ENCODE results near the gene SNRNP48. TPM values are rescaled to one million over a fixed set of nuclear protein-coding genes. Genes with fewer than 3 reads are reported as not detected.

SNRNP48 gene
- total and polyA plus RNA-seq, 4 experiments from 2014 or later: 5.4 to 24.4 (median 17.5) TPM

DNA sequence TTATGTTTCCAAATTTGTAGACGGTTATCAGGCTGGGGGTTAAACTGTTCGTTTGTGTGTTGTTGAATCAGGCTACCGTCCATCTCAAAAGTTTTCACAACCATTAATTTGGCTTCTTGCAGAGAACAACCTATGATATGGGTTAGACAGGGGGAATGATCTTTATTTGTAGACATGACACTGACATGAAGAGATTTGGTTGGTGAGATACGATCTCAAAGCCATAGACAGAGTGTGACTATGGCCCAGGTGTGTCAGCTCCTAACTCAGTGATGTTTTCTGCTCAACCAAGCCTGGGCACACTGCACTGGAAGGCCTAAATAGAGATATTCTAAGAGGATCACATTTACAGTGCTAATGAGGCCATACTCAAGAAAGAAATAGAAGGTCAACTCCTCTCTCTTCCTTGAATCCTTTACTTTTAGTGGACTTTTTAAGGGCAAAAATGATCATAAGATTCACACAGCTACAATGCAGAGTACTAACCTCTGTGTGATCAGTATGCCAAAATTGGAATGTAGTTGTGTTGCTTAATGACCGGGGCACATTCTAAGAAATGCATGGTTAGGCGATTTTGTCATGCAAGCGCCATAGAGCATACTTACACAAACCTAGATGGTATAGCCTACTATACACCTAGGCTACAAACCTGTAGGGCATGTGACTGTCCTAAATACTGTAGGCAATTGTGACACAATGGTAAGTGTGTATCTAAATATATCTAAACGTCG, 17.6 kb upstream of the SNRNP48 start:
- POLR2A ChIA-PET (ENCODE audit: partially characterized antibody): no interaction called here
- no peaks in the 10 kb centered on the region for H3K36me3 Mint-ChIP-seq
- intact Hi-C loops (cut with micrococcal nuclease): no loop called here
- H3K27ac Mint-ChIP-seq: no peak overlapping the region
- no peak overlapping the region for H3K4me3 ChIP-seq (ENCODE audit: low read length in 2 of 2)
- CTCF ChIA-PET (ENCODE audit: partially characterized antibody): no interaction called here
- H3K9me3 ChIP-seq (ENCODE audit: control insufficient read depth in 1 of 2, low read length in 2 of 2): no peaks in the 10 kb centered on the region
- H3K4me3 Mint-ChIP-seq: no peak overlapping the region
- no peak for DNase-seq
- no peaks in the 10 kb centered on the region for H3K9me3 Mint-ChIP-seq
- no peaks in the 10 kb centered on the region for H3K4me1 Mint-ChIP-seq
- H3K27me3 Mint-ChIP-seq: peaks cover 13 to 19% of the 10 kb centered on the region in 2 donors
- no peaks in the 10 kb centered on the region for H3K4me1 ChIP-seq (ENCODE audit: insufficient read depth, low read length)
- H3K36me3 ChIP-seq (ENCODE audit: insufficient read depth, low read length): no peaks in the 10 kb centered on the region
- H3K27me3 ChIP-seq (ENCODE audit: insufficient read depth, low read length): no peaks in the 10 kb centered on the region
- no peak overlapping the region for H3K27ac ChIP-seq (ENCODE audit: low read depth, low read length)

DNA sequence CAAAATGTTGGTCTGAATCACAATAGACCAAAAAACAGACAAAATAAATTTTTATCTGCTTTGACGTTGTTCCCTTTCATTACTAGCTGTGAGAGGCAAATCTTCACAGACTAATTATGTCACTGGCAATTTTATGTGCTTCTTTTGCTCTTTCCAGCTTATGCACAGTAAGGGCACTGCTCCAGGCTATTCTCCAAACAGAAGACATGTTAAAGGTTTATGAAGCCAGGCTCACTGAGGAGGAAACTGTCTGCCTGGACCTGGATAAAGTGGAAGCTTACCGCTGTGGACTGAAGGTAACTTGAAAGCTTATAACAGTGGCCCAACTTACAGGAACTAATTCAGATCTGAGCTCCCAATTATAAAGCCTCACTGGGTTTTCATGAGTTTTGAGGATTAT, 15.5 kb upstream of the SNRNP48 start:
- intact Hi-C loops (cut with micrococcal nuclease): no loop called here
- H3K36me3 Mint-ChIP-seq: no peaks in the 10 kb centered on the region
- Histone ChIP-seq H3K9me3 (ENCODE audit: control insufficient read depth in 1 of 2, low read length in 2 of 2) (no peaks in the 10 kb centered on the region), H3K4me1 (ENCODE audit: insufficient read depth, low read length) (no peaks in the 10 kb centered on the region), H3K27ac (ENCODE audit: low read depth, low read length) (no peak overlapping the region), H3K4me3 (ENCODE audit: low read length in 2 of 2) (no peak overlapping the region), H3K36me3 (ENCODE audit: insufficient read depth, low read length) (no peaks in the 10 kb centered on the region), H3K27me3 (ENCODE audit: insufficient read depth, low read length) (peaks cover 6% of the 10 kb centered on the region)
- ChIA-PET CTCF (ENCODE audit: partially characterized antibody) (interaction anchor here (1.4 kb wide), 1 partner anchor 299 kb away, joined by 3 read pairs; no protein-coding TSS in a partner anchor), POLR2A (ENCODE audit: partially characterized antibody) (no interaction called here)
- DNase-seq: no peak
- no peaks in the 10 kb centered on the region for H3K9me3 Mint-ChIP-seq
- H3K27me3 Mint-ChIP-seq: peaks cover 6 to 17% of the 10 kb centered on the region in 2 donors
- no peaks in the 10 kb centered on the region for H3K4me1 Mint-ChIP-seq
- no peak overlapping the region for H3K4me3 Mint-ChIP-seq
- H3K27ac Mint-ChIP-seq: no peak overlapping the region

DNA sequence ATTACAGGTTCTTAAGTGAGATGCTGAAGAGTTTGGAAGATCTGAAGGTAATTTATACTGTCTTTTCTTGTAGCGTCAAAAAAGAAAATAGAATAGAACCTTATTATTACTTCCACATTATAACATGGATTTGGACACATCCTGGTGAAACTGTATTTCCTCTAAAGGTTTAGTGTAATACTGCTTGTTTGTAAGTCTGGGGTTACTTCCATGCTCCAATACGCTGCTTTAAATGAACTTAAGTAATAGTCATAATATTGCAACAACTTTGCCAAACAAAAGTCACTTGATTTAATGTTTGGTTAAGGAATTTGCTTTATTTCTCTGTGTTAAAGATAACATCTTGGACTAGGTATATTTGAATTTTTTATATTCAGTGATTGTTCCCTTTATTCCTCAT, 11.5 kb upstream of the SNRNP48 start:
- POLR2A ChIA-PET (ENCODE audit: partially characterized antibody): no interaction called here
- Mint-ChIP-seq H3K9me3 (no peaks in the 10 kb centered on the region), H3K4me1 (no peaks in the 10 kb centered on the region), H3K27ac (no peak overlapping the region), H3K27me3 (peaks cover 8 to 14% of the 10 kb centered on the region in 2 donors), H3K36me3 (no peaks in the 10 kb centered on the region), H3K4me3 (no peak overlapping the region)
- no peaks in the 10 kb centered on the region for H3K9me3 ChIP-seq (ENCODE audit: control insufficient read depth in 1 of 2, low read length in 2 of 2)
- H3K4me3 ChIP-seq (ENCODE audit: low read length in 2 of 2): no peak overlapping the region
- CTCF ChIA-PET (ENCODE audit: partially characterized antibody): no interaction called here
- intact Hi-C loops (cut with micrococcal nuclease): no loop called here
- DNase-seq: no peak
- no peak overlapping the region for H3K27ac ChIP-seq (ENCODE audit: low read depth, low read length)
- H3K4me1 ChIP-seq (ENCODE audit: insufficient read depth, low read length): no peaks in the 10 kb centered on the region
- peaks cover 11% of the 10 kb centered on the region for H3K27me3 ChIP-seq (ENCODE audit: insufficient read depth, low read length)
- no peaks in the 10 kb centered on the region for H3K36me3 ChIP-seq (ENCODE audit: insufficient read depth, low read length)

DNA sequence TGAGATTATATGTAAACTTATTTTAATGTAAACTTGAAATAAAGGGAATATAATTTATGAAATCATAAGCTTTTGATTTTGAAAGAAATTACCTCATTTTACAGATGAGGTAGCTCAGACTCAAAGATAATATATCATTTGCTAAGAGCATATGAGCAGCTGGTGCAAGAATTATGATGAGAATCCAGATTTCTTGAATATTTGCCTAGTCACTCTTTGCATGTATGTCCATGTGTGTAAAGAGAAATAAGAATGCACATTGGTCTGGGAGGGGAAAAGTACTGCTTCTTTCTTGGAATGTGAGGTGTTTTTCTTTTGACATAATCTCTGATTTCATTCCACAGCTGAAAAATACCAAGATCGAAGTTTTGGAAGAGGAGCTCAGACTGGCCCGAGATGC, 11.1 kb upstream of the SNRNP48 start:
- DNase-seq: no peak
- ChIA-PET POLR2A (ENCODE audit: partially characterized antibody) (no interaction called here), CTCF (ENCODE audit: partially characterized antibody) (no interaction called here)
- Mint-ChIP-seq H3K4me1 (no peaks in the 10 kb centered on the region), H3K36me3 (no peaks in the 10 kb centered on the region), H3K27ac (no peak overlapping the region), H3K9me3 (no peaks in the 10 kb centered on the region), H3K27me3 (peaks cover 8 to 14% of the 10 kb centered on the region in 2 donors), H3K4me3 (no peak overlapping the region)
- no peaks in the 10 kb centered on the region for H3K36me3 ChIP-seq (ENCODE audit: insufficient read depth, low read length)
- no peak overlapping the region for H3K4me3 ChIP-seq (ENCODE audit: low read length in 2 of 2)
- no peaks in the 10 kb centered on the region for H3K4me1 ChIP-seq (ENCODE audit: insufficient read depth, low read length)
- peaks cover 11% of the 10 kb centered on the region for H3K27me3 ChIP-seq (ENCODE audit: insufficient read depth, low read length)
- H3K27ac ChIP-seq (ENCODE audit: low read depth, low read length): no peak overlapping the region
- H3K9me3 ChIP-seq (ENCODE audit: control insufficient read depth in 1 of 2, low read length in 2 of 2): no peaks in the 10 kb centered on the region
- intact Hi-C loops (cut with micrococcal nuclease): no loop called here

DNA sequence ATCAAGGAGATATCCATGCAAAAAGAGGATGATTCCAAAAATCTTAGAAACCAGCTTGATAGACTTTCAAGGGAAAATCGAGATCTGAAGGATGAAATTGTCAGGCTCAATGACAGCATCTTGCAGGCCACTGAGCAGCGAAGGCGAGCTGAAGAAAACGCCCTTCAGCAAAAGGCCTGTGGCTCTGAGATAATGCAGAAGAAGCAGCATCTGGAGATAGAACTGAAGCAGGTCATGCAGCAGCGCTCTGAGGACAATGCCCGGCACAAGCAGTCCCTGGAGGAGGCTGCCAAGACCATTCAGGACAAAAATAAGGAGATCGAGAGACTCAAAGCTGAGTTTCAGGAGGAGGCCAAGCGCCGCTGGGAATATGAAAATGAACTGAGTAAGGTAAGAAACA, 10.1 kb upstream of the SNRNP48 start:
- Mint-ChIP-seq H3K27ac (no peak overlapping the region), H3K36me3 (no peaks in the 10 kb centered on the region), H3K4me3 (no peak overlapping the region), H3K27me3 (peaks cover 8 to 19% of the 10 kb centered on the region in 2 donors), H3K4me1 (peaks cover 0 to 3% (median 2%) of the 10 kb centered on the region in 4 donors), H3K9me3 (no peaks in the 10 kb centered on the region)
- no peaks in the 10 kb centered on the region for H3K9me3 ChIP-seq (ENCODE audit: control insufficient read depth in 1 of 2, low read length in 2 of 2)
- H3K4me1 ChIP-seq (ENCODE audit: insufficient read depth, low read length): no peaks in the 10 kb centered on the region
- CTCF ChIA-PET (ENCODE audit: partially characterized antibody): no interaction called here
- POLR2A ChIA-PET (ENCODE audit: partially characterized antibody): no interaction called here
- intact Hi-C loops (cut with micrococcal nuclease): no loop called here
- H3K27me3 ChIP-seq (ENCODE audit: insufficient read depth, low read length): peaks cover 11% of the 10 kb centered on the region
- H3K27ac ChIP-seq (ENCODE audit: low read depth, low read length): no peak overlapping the region
- no peak overlapping the region for H3K4me3 ChIP-seq (ENCODE audit: low read length in 2 of 2)
- no peaks in the 10 kb centered on the region for H3K36me3 ChIP-seq (ENCODE audit: insufficient read depth, low read length)
- no peak for DNase-seq

DNA sequence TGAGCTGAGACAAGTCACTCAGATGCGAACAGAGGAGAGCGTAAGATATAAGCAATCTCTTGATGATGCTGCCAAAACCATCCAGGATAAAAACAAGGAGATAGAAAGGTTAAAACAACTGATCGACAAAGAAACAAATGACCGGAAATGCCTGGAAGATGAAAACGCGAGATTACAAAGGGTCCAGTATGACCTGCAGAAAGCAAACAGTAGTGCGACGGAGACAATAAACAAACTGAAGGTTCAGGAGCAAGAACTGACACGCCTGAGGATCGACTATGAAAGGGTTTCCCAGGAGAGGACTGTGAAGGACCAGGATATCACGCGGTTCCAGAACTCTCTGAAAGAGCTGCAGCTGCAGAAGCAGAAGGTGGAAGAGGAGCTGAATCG, 9.5 kb upstream of the SNRNP48 start:
- ChIA-PET CTCF (ENCODE audit: partially characterized antibody) (interaction anchor here (1.5 kb wide), 1 partner anchor 9 kb away, joined by 6 read pairs; the partner anchor contains the start of gene SNRNP48), POLR2A (ENCODE audit: partially characterized antibody) (no interaction called here)
- Histone ChIP-seq H3K4me1 (ENCODE audit: insufficient read depth, low read length) (no peaks in the 10 kb centered on the region), H3K4me3 (ENCODE audit: low read length in 2 of 2) (no peak overlapping the region), H3K9me3 (ENCODE audit: control insufficient read depth in 1 of 2, low read length in 2 of 2) (no peaks in the 10 kb centered on the region), H3K27ac (ENCODE audit: low read depth, low read length) (no peak overlapping the region), H3K27me3 (ENCODE audit: insufficient read depth, low read length) (peaks cover 11% of the 10 kb centered on the region), H3K36me3 (ENCODE audit: insufficient read depth, low read length) (no peaks in the 10 kb centered on the region)
- Mint-ChIP-seq H3K9me3 (peaks cover 0 to 2% (median 0%) of the 10 kb centered on the region in 8 donors), H3K4me3 (no peak overlapping the region), H3K27me3 (peaks cover 8 to 20% of the 10 kb centered on the region in 2 donors), H3K27ac (no peak overlapping the region), H3K36me3 (no peaks in the 10 kb centered on the region), H3K4me1 (peaks cover 0 to 3% (median 2%) of the 10 kb centered on the region in 4 donors)
- intact Hi-C loops (cut with micrococcal nuclease): no loop called here
- no peak for DNase-seq

DNA sequence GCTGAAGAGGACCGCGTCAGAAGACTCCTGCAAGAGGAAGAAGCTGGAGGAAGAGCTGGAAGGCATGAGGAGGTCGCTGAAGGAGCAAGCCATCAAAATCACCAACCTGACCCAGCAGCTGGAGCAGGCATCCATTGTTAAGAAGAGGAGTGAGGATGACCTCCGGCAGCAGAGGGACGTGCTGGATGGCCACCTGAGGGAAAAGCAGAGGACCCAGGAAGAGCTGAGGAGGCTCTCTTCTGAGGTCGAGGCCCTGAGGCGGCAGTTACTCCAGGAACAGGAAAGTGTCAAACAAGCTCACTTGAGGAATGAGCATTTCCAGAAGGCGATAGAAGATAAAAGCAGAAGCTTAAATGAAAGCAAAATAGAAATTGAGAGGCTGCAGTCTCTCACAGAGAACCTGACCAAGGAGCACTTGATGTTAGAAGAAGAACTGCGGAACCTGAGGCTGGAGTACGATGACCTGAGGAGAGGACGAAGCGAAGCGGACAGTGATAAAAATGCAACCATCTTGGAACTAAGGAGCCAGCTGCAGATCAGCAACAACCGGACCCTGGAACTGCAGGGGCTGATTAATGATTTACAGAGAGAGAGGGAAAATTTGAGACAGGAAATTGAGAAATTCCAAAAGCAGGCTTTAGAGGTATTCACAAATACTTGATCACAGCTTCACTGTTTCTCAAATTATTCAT, 8.9 kb upstream of the SNRNP48 start:
- POLR2A ChIA-PET (ENCODE audit: partially characterized antibody): no interaction called here
- CTCF ChIA-PET (ENCODE audit: partially characterized antibody): interaction anchor here (1.5 kb wide), 1 partner anchor 9 kb away, joined by 6 read pairs; the partner anchor contains the start of gene SNRNP48
- no peak for DNase-seq
- H3K9me3 Mint-ChIP-seq: peaks cover 0 to 2% (median 0%) of the 10 kb centered on the region in 8 donors
- H3K27ac Mint-ChIP-seq: no peak overlapping the region
- Histone ChIP-seq H3K27ac (ENCODE audit: low read depth, low read length) (no peak overlapping the region), H3K4me1 (ENCODE audit: insufficient read depth, low read length) (no peaks in the 10 kb centered on the region), H3K36me3 (ENCODE audit: insufficient read depth, low read length) (no peaks in the 10 kb centered on the region), H3K9me3 (ENCODE audit: control insufficient read depth in 1 of 2, low read length in 2 of 2) (no peaks in the 10 kb centered on the region), H3K4me3 (ENCODE audit: low read length in 2 of 2) (no peak overlapping the region), H3K27me3 (ENCODE audit: insufficient read depth, low read length) (peaks cover 11% of the 10 kb centered on the region)
- intact Hi-C loops (cut with micrococcal nuclease): no loop called here
- H3K27me3 Mint-ChIP-seq: peaks cover 5 to 20% of the 10 kb centered on the region in 2 donors
- peaks cover 0 to 3% (median 2%) of the 10 kb centered on the region in 4 donors for H3K4me1 Mint-ChIP-seq
- no peaks in the 10 kb centered on the region for H3K36me3 Mint-ChIP-seq
- H3K4me3 Mint-ChIP-seq: no peak overlapping the region
